Gastrocnemius medialis (tissue), 4 donors: Measurements from ENCODE around the gene RHBDD1. TPM values are rescaled to one million over a fixed set of nuclear protein-coding genes. Genes with fewer than 3 reads are reported as not detected.

Source experiments
- ATAC-seq, 2 donors: fragments of 150-250 bp; one replicate each; pipeline ENCODE4 v1.9.1; 2016
- DNase-seq, 2 donors: peaks; one replicate each; pipeline ENCODE4 v3.0.0-alpha.2; 2019
- H3K27ac ChIP-seq, 4 donors: fragments of 200-600 bp; sonication (generic); 1 replicate in 1 of 4; 2 replicates in 3 of 4; pipeline ENCODE4 v1.5.1; 2016 to 2018; ENCODE audit warnings: mild to moderate bottlenecking in 2 of 4, moderate library complexity in 1 of 4
- H3K27me3 ChIP-seq, 3 donors: fragments of 200-600 bp; sonication (generic) in 2 of 3; 1 replicate in 1 of 3; 2 replicates in 2 of 3; pipeline versions ENCODE4 v1.5.1 to v1.6.0; 2016 to 2019; ENCODE audit warnings: mild to moderate bottlenecking in 1 of 3, moderate library complexity in 1 of 3
- H3K36me3 ChIP-seq, 2 donors: fragments of 200-600 bp; sonication (generic) in 1 of 2; one replicate each; pipeline ENCODE4 v1.5.1; 2017 to 2018
- H3K4me1 ChIP-seq, 2 donors: fragments of 200-600 bp; sonication (generic) in 1 of 2; one replicate each; pipeline ENCODE4 v1.5.1; 2016 to 2017; ENCODE audit warnings: mild to moderate bottlenecking in 2 of 2
- H3K4me3 ChIP-seq, 4 donors: fragments of 200-600 bp; sonication (generic) in 3 of 4; 1 replicate in 1 of 4; 2 replicates in 3 of 4; pipeline ENCODE4 v1.5.1; 2016 to 2019; ENCODE audit warnings: mild to moderate bottlenecking in 2 of 4
- H3K9me3 ChIP-seq, 3 donors: fragments of 200-600 bp; sonication (generic) in 2 of 3; 1 replicate in 1 of 3; 2 replicates in 2 of 3; pipeline ENCODE4 v1.5.1; 2016 to 2019
- POLR2A ChIP-seq, 2 donors: fragments of 450-650 bp; IDR thresholded peaks; one replicate each; pipeline ENCODE4 v1.6.1; 2017; ENCODE audit warnings: antibody characterized with exemption in 2 of 2, mild to moderate bottlenecking in 2 of 2, moderate library complexity in 2 of 2
- in situ Hi-C, 4 donors: fragments of 200-750 bp; cut with MboI; loops; one replicate each; pipeline versions ENCODE4 v1.15.0 to v1.8.0; 2017; ENCODE audit warnings: low sequenced_read_pairs in 4 of 4
- intact Hi-C: fragments of 100-400 bp; cut with DNase I; formaldehyde crosslinking; loops from one replicate; pipeline ENCODE4 v1.15.1; 2023; ENCODE audit warnings: low total_unique reads
- total RNA-seq, 4 donors: library from RNA; depleted of rRNA; stranded (reverse); fragments of >200 nt; gene quantifications; one replicate each; pipeline versions ENCODE4 v1.1.0 to v1.2.3, GENCODE V29; 2016
- TF ChIP-seq, protein P1 (sequence below), 5 experiments: fragments of 450-650 bp in 3 of 5; fragments of 200-600 bp in 2 of 5; sonication (generic) in 2 of 5; IDR thresholded peaks in 4 of 5; conservative IDR thresholded peaks in 1 of 5; 1 replicate in 4 of 5; 2 replicates in 1 of 5; pipeline ENCODE4 v1.5.1; 2016 to 2019; ENCODE audit warnings: antibody characterized with exemption in 5 of 5, mild to moderate bottlenecking in 3 of 5, moderate library complexity in 3 of 5

The RHBDD1 gene
- total RNA-seq, 4 donors from 2014 or later = 6.2 to 14.2 (median 8.7) TPM

DNA sequence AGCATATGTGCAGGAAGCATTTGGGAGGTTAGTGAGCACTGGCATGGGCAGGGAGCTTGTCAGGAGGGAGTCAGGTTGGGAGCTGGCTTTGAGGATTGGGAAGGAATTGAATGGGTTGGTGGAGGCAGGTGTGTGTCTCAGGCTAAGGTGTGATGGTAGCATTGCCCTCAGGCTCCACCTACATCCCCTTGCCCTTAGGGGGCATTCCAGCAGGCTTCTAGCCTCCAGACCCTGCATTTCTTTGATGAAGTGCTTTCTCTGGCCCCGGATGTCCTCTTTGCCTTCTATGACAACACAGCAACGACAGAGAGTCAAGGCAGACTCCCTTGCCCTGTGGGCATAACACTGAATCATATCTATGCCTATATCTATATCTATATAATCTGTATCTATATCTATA is 13.5 kb downstream of the RHBDD1 start:
- ATAC-seq (no peak), DNase-seq (no peak)
- peaks cover 0 to 8% of the 10 kb centered on the region in 2 donors for H3K4me1 ChIP-seq
- H3K27me3 ChIP-seq = no peaks in the 10 kb centered on the region
- no peaks in the 10 kb centered on the region for H3K9me3 ChIP-seq
- in situ Hi-C loops = no loop called here
- no peak overlapping the region for H3K4me3 ChIP-seq
- no peak overlapping the region for H3K27ac ChIP-seq
- TF ChIP-seq, protein P1, sequence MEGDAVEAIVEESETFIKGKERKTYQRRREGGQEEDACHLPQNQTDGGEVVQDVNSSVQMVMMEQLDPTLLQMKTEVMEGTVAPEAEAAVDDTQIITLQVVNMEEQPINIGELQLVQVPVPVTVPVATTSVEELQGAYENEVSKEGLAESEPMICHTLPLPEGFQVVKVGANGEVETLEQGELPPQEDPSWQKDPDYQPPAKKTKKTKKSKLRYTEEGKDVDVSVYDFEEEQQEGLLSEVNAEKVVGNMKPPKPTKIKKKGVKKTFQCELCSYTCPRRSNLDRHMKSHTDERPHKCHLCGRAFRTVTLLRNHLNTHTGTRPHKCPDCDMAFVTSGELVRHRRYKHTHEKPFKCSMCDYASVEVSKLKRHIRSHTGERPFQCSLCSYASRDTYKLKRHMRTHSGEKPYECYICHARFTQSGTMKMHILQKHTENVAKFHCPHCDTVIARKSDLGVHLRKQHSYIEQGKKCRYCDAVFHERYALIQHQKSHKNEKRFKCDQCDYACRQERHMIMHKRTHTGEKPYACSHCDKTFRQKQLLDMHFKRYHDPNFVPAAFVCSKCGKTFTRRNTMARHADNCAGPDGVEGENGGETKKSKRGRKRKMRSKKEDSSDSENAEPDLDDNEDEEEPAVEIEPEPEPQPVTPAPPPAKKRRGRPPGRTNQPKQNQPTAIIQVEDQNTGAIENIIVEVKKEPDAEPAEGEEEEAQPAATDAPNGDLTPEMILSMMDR (IDR thresholded peaks at IDR 0.05 in 4 of 5, conservative IDR thresholded peaks at IDR 0.05 in 1 of 5) = no peak
- no peak for TF ChIP-seq POLR2A (IDR thresholded peaks at IDR 0.05)
- no peaks in the 10 kb centered on the region for H3K36me3 ChIP-seq
- intact Hi-C loops = no loop called here

DNA sequence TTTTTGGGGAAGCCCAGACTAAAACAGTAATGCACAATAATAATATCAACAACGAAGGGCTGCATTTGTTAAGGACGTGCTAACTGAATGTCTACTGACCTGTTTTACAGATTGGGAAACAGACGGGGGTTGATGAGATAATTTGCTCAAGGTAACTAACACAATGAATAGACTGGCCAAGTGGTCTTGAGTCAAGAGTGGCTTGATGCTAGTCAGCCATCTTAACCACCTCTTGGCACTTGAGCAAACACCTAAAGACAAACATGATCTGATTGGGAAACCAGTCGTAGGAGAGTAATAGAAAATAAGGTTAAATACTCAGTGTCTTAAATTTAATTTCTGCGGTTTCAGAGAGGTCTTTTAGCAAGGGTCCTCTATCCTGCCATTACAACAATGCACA is 14.2 kb downstream of the RHBDD1 start:
- Histone ChIP-seq H3K4me3 (no peak overlapping the region), H3K4me1 (peaks cover 0 to 8% of the 10 kb centered on the region in 2 donors), H3K36me3 (no peaks in the 10 kb centered on the region), H3K27ac (no peak overlapping the region), H3K9me3 (no peaks in the 10 kb centered on the region), H3K27me3 (no peaks in the 10 kb centered on the region)
- intact Hi-C loops = no loop called here
- in situ Hi-C loops = no loop called here
- TF ChIP-seq, protein P1 (IDR thresholded peaks at IDR 0.05 in 4 of 5, conservative IDR thresholded peaks at IDR 0.05 in 1 of 5) = no peak
- no peak for TF ChIP-seq POLR2A (IDR thresholded peaks at IDR 0.05)
- DNase-seq (no peak), ATAC-seq (no peak)

DNA sequence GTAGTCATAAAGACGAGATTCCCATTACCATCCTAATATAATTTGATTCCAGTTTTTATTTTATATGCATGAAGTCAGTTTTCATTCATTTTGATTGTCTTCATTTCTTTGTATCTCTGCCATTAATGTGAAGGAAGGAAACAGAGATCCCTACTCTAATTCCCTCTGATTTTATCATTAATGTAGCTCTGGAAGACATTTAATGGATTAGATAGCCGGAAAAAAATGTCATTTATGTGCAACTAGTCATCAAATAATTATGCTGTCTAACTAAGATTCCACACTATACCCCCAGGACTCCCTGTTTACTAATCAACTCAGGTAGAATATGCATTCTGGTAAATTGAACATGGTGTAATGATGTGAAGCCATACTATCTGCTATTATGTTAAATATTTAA is 19.9 kb downstream of the RHBDD1 start:
- intact Hi-C loops (no loop called here), in situ Hi-C loops (no loop called here)
- Histone ChIP-seq H3K36me3 (no peaks in the 10 kb centered on the region), H3K9me3 (no peaks in the 10 kb centered on the region), H3K4me1 (peaks cover 0 to 6% of the 10 kb centered on the region in 2 donors), H3K4me3 (no peak overlapping the region), H3K27me3 (no peaks in the 10 kb centered on the region), H3K27ac (no peak overlapping the region)
- no peak for ATAC-seq
- TF ChIP-seq, protein P1 (IDR thresholded peaks at IDR 0.05 in 4 of 5, conservative IDR thresholded peaks at IDR 0.05 in 1 of 5) = no peak
- TF ChIP-seq POLR2A (IDR thresholded peaks at IDR 0.05) = no peak
- no peak for DNase-seq

DNA sequence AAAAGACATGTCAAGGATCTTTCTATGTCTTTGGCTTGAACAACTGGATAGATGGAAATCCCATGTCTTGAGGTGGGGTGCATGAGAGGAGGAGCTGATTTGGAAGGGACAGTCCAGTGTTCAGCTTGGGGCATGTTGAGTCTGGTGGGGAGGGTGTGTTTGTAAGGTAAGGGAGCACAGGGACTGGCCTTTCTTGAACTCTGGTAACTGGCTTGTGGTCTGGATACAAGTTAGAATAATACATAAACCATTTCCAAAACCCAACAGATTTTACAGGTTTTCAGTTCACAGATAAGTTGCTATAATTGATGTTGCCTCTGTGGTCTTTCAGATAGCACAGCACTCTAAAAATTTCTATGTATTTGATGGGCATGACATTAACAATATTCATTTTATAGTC is 24.2 kb downstream of the RHBDD1 start:
- Histone ChIP-seq H3K27ac (no peak overlapping the region), H3K4me3 (no peak overlapping the region), H3K4me1 (peaks cover 6 to 11% of the 10 kb centered on the region in 2 donors), H3K36me3 (peaks cover 0 to 5% of the 10 kb centered on the region in 2 donors), H3K9me3 (no peaks in the 10 kb centered on the region), H3K27me3 (no peaks in the 10 kb centered on the region)
- TF ChIP-seq, protein P1 (IDR thresholded peaks at IDR 0.05 in 4 of 5, conservative IDR thresholded peaks at IDR 0.05 in 1 of 5) = no peak
- no peak for TF ChIP-seq POLR2A (IDR thresholded peaks at IDR 0.05)
- DNase-seq (no peak), ATAC-seq (no peak)
- in situ Hi-C loops (no loop called here), intact Hi-C loops (no loop called here)

DNA sequence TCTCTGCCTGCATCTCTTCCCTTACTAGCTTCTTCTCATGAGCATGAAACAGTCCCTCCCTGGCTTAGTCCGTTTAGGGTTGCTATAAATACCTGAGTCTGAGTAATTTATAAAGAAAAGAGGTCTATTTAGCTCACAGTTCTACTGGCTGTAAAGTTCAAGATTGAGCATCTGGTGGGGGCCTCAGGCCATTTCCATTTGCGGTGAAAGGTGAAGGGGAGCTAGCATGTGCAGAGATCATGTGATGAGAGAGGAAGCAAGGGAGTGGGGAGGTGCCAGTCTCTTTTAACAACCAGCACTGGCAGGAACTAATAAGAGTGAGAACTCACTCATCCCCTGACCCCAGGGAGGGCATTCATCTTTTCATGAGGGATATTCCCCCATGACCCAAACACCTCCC is 26.8 kb downstream of the RHBDD1 start:
- in situ Hi-C loops = no loop called here
- no peaks in the 10 kb centered on the region for H3K9me3 ChIP-seq
- peaks cover 2 to 16% of the 10 kb centered on the region in 2 donors for H3K4me1 ChIP-seq
- H3K27me3 ChIP-seq = no peaks in the 10 kb centered on the region
- DNase-seq (no peak), ATAC-seq (no peak)
- H3K4me3 ChIP-seq = no peak overlapping the region
- H3K27ac ChIP-seq = no peak overlapping the region
- intact Hi-C loops = no loop called here
- TF ChIP-seq POLR2A (IDR thresholded peaks at IDR 0.05) = no peak
- TF ChIP-seq, protein P1 (IDR thresholded peaks at IDR 0.05 in 4 of 5, conservative IDR thresholded peaks at IDR 0.05 in 1 of 5) = no peak
- H3K36me3 ChIP-seq = peaks cover 0 to 6% of the 10 kb centered on the region in 2 donors
